ENCODE measurements around the gene KLHL21.

KLHL21 gene

GRCh38 chr1:6627031-6627430 is 24.4 kb upstream of the KLHL21 start:
- no peak for DNase-seq (ENCODE audit: low read depth, low spot score)
- TF ChIP-seq CTCF (IDR thresholded peaks at IDR 0.05; ENCODE audit: low read depth, low read length) = no peak
- in situ Hi-C loops (cut with HindIII; ENCODE audit: low sequenced_read_pairs) = no loop called here
- H3K4me3 ChIP-seq (ENCODE audit: low read depth, low read length) = no peak overlapping the region

GRCh38 chr1:6625584-6626149 is 23.0 kb upstream of the KLHL21 start:
- peak overlapping the region; percentile 69 for H3K4me3 ChIP-seq (ENCODE audit: low read depth, low read length)
- no peak for TF ChIP-seq CTCF (IDR thresholded peaks at IDR 0.05; ENCODE audit: low read depth, low read length)
- DNase-seq (ENCODE audit: low read depth, low spot score) = peak; percentile 34
- in situ Hi-C loops (cut with HindIII; ENCODE audit: low sequenced_read_pairs) = no loop called here

GRCh38 chr1:6624710-6625583 is 22.3 kb upstream of the KLHL21 start, which contains the start of gene THAP3:
Gene THAP3, plus strand, starts transcription at chr1:6624868. Its CDS starts 351 bp downstream, at chr1:6625219.
- TF ChIP-seq CTCF (IDR thresholded peaks at IDR 0.05; ENCODE audit: low read depth, low read length) = no peak
- H3K4me3 ChIP-seq (ENCODE audit: low read depth, low read length) = peak within 1 kb of the TSS; percentile 69
- peak; percentile 85 for DNase-seq (ENCODE audit: low read depth, low spot score)
- in situ Hi-C loops (cut with HindIII; ENCODE audit: low sequenced_read_pairs) = no loop called here

GRCh38 chr1:6623269-6623965 is 20.7 kb upstream of the KLHL21 start:
- no peak for TF ChIP-seq CTCF (IDR thresholded peaks at IDR 0.05; ENCODE audit: low read depth, low read length)
- DNase-seq (ENCODE audit: low read depth, low spot score) = no peak
- in situ Hi-C loops (cut with HindIII; ENCODE audit: low sequenced_read_pairs) = no loop called here
- H3K4me3 ChIP-seq (ENCODE audit: low read depth, low read length) = no peak overlapping the region

GRCh38 chr1:6622396-6623152 is 19.9 kb upstream of the KLHL21 start:
- no peak for TF ChIP-seq CTCF (IDR thresholded peaks at IDR 0.05; ENCODE audit: low read depth, low read length)
- H3K4me3 ChIP-seq (ENCODE audit: low read depth, low read length) = no peak overlapping the region
- DNase-seq (ENCODE audit: low read depth, low spot score) = no peak
- in situ Hi-C loops (cut with HindIII; ENCODE audit: low sequenced_read_pairs) = no loop called here
